ENCODE data around the gene KIF21A.

GRCh38 chr12:39483042-39483441 lies 40.1 kb upstream of the KIF21A start:
- TF ChIP-seq SKI (IDR thresholded peaks at IDR 0.05; ENCODE audit: partially characterized antibody) (no peak), SMC3 (IDR thresholded peaks at IDR 0.05; ENCODE audit: low read length) (no peak), ESRRA (CRISPR knock-in tag; IDR thresholded peaks at IDR 0.05; ENCODE audit: low read depth) (no peak), GTF2F1 (IDR thresholded peaks at IDR 0.05; ENCODE audit: low read length) (no peak), FOXP1 (IDR thresholded peaks at IDR 0.05) (no peak), FOXP1 (CRISPR knock-in tag; IDR thresholded peaks at IDR 0.05) (no peak), SOX5 (CRISPR knock-in tag; IDR thresholded peaks at IDR 0.05; ENCODE audit: borderline replicate concordance) (no peak), SNAPC4 (CRISPR knock-in tag; IDR thresholded peaks at IDR 0.05) (no peak), NFYB (CRISPR knock-in tag; IDR thresholded peaks at IDR 0.05) (no peak)
- TF ChIP-seq, protein P1, sequence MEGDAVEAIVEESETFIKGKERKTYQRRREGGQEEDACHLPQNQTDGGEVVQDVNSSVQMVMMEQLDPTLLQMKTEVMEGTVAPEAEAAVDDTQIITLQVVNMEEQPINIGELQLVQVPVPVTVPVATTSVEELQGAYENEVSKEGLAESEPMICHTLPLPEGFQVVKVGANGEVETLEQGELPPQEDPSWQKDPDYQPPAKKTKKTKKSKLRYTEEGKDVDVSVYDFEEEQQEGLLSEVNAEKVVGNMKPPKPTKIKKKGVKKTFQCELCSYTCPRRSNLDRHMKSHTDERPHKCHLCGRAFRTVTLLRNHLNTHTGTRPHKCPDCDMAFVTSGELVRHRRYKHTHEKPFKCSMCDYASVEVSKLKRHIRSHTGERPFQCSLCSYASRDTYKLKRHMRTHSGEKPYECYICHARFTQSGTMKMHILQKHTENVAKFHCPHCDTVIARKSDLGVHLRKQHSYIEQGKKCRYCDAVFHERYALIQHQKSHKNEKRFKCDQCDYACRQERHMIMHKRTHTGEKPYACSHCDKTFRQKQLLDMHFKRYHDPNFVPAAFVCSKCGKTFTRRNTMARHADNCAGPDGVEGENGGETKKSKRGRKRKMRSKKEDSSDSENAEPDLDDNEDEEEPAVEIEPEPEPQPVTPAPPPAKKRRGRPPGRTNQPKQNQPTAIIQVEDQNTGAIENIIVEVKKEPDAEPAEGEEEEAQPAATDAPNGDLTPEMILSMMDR (CRISPR knock-in tag; IDR thresholded peaks at IDR 0.05): no peak
- TF ChIP-seq, protein P2, sequence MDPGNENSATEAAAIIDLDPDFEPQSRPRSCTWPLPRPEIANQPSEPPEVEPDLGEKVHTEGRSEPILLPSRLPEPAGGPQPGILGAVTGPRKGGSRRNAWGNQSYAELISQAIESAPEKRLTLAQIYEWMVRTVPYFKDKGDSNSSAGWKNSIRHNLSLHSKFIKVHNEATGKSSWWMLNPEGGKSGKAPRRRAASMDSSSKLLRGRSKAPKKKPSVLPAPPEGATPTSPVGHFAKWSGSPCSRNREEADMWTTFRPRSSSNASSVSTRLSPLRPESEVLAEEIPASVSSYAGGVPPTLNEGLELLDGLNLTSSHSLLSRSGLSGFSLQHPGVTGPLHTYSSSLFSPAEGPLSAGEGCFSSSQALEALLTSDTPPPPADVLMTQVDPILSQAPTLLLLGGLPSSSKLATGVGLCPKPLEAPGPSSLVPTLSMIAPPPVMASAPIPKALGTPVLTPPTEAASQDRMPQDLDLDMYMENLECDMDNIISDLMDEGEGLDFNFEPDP (CRISPR knock-in tag; conservative IDR thresholded peaks at IDR 0.05): no peak
